HT1080 (cell line): ENCODE data around the gene ADAMTS3. TPM values are rescaled to one million over a fixed set of nuclear protein-coding genes. Genes with fewer than 3 reads are reported as not detected.

Experiments used
- DNase-seq: peaks from one replicate; pipeline ENCODE4 v3.0.0-alpha.2; 2015; ENCODE audit warnings: low read depth
- total RNA-seq: library from RNA; depleted of rRNA; stranded (reverse); fragments of >200 nt; shearing (Covaris generic); gene quantifications from 2 replicates; pipeline ENCODE4 v1.2.3, GENCODE V29; 2014

Gene ADAMTS3
- total RNA-seq, 1 experiment from 2014 or later, result 4.1 TPM

DNA sequence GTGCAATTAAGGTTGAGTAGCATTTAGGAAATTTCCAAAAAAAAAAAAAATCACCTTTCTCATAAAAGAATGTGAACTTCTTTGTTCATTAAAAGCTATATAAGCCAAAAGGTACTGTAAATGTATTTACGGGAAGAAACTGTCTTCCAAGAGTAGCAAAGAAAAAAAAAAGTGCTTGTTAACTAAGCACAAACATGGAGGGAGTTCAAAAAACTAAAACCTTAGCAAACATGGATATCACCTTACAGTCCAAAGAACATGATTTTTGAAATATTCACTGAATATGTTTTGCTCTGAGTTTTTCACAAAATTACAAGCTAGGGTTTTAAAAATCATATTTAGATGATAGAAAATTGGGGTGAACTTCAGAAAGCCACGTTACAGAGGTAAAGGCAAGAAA is 217.5 kb downstream of the ADAMTS3 start:
- DNase-seq, result no peak

DNA sequence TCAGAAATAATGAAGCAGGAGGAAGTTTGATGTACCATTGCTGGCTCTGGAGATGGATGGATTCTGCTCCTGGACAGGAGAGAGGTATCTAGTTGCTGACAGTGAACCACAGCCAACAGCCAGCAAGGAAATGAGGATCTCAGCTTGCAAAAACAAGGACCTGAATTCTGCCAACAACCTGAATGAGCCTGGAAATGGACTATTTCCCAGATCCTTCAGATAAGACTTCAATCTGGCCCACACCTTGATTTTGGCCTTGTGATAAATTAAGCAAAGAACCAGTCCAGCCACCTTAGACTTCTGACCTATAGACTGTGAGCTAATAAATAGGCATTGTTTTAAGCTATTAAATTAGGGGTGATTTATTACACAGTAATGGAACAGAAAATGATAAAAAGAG is 220.3 kb downstream of the ADAMTS3 start:
- no peak for DNase-seq

DNA sequence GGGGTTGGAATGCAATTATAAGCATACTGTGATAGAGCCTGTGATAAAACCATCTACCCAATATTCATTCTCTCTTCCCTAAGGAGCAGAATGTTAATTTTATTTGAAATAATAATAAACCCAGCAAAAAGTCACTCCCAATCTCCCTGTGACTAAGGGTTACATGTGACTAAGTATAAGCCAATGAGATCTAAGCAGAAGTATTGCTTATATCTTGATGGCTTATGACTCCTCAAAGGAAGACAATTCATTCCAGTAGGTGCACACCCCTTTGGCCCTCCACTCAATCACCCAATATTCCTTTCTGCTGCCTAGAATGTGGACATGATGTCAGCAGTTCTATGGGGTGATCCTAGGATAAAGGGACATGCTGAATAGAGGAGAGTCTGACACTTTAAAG is 224.6 kb downstream of the ADAMTS3 start:
- DNase-seq, result no peak

DNA sequence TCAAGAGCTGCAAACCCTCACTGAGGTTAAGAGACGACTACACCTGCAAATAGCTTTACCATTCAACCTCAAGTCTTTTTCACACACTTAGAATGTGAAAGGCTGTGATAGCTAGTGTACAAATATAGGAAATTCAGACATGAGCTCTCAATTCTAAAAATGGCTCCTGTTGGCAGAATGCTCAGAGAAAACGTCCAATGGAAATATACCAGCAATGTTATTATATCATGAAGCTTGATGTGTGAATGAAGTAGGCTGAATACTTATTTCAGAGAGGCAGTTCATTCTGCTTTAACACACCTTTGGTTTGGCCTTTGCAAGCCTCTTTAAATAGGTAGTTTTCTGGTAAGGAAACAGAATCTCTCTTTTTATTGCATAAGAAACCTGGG is 227.6 kb downstream of the ADAMTS3 start:
- DNase-seq, result no peak

DNA sequence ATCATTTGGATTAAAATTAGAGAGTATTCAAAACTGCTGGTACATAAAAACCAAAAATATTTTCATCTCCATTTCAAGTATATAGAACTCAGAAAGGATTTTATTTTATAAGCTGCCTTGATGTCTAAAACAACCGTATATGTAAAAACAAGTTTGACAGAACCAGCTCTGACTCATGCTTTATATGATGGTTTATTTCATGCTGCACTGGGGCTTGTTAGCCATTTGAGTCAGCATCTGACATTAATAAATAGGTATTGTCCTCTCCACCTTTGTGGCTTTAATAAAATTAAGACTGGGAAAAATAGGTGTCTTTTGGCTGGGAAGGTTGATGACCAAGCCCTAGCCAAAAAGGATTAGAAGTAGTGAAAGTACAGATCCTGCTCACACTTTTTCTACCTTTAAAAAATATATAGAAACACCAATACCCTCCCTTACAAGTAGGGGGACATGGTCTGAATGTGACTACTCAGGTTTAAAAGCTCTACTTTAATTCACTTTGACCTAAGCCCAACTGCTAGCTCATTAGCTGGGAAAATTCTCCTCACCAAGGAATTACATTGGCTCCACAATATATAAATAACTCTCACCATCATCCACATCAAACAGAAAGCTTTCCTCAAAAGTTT is 228.1 kb downstream of the ADAMTS3 start:
- no peak for DNase-seq

DNA sequence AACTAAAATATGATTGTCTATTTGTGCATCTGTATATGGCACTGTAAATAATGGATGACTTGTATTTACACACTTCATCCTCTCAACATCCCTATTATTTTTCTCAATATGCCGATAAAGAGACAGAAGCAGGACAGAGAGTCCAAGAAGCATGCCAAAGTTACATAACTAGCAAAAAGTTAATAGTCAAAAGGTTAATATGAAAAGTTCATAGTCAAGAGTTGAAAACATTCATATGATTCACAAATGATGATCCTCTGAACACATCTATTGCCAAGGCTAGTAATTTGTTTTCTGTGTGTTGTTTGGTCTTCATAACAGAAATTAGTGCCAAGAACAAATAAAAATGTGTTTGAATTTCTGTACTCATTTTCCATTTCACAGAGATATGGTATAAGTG is 231.0 kb downstream of the ADAMTS3 start:
- DNase-seq, result no peak

DNA sequence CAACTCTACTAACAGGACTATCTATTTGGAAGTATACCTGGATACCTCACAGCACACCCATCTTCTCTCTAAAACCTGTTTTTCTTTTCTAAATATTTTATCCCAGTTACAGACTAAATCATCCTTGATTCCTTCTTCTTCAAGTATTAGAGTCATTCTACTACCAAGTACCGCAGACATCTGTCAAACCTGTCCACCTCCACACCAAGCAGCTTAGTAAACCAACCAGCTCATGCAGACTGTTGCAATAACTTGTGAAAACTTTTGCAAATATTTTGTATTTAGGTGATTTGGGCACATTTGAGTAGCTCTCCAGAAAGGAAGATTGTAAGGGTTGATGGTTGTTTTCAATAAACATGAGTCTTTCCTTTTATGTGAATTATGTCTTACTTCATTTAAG is 238.6 kb downstream of the ADAMTS3 start:
- DNase-seq, result no peak

DNA sequence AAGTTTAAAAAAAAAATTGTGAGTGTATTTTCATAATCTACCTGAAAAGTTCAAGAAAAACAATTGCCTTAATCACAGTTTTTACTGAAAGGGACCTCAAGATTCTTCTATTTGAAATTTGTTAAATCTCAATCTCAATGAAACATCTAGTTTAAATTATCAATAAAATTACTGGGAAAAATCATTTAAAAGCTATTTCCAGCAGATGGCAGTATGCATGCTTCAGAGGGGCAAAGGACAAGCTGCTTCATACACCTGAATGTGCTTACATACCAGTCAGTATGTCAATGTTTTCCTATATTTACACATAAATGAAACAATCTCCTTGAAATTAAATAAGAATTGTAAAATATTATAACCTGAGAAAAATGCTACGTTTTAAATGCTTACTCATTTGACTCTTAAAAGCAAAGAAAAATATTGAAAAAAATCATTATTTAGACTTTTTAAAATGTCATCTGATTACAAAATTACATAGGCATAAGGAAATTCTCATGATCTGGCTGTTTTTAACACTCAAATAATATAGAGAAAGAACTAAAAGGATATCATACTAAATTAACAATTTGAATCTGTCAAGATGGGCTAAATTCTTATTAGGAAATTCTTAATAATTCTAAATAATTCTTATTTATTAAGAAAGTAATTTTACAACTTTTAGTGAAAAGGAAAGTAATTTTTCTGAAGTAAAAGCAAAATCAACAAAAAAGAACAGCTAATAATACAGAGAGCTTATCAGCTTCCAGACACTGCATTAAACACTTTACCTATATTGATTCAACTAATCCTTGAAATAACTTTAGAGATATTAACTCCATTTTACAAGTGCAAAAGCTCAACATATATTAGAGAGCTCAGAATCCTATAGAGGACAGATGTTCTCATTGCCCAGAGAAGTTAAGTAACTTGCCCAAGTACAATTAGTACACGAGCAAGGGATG is 242.1 kb downstream of the ADAMTS3 start:
- peak; percentile 38 for DNase-seq

DNA sequence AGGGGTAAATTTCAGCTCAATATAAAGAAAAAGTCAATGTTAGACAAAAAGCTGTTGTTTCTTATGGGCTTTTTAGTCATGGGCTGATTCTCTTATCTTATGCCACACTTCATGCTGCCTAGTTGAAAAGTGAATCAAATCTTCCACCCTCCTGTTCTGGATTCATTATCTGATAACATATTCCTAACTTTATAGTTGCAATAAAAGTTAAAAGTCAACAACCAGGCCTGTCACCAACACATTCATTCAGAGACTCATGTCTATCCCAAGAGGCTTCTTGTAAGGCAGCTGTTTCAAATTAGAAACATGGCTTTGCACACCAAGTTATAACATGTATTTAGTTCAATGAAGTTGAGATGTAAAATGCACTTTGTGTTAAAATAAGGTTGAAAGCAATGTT is 243.8 kb downstream of the ADAMTS3 start:
- DNase-seq, result no peak

DNA sequence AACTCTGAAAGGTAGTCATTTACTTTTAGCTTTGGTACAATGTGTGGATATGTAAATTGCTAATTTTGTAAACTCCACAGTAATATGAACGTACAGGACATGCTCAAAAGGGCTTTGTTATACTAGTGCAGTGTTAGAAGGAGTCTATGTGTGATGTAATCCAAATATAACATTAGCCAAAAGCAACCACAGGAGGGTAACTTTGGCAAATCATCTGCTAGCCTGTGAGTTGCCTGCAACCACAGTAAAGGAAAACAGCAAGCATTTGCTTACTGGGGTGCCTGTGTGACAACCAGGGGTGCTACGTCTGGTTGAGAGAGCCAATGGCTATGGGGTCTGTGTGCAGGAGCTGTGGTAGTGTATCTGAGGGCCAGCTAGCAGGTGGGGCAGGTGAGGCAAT is 245.8 kb downstream of the ADAMTS3 start:
- no peak for DNase-seq

DNA sequence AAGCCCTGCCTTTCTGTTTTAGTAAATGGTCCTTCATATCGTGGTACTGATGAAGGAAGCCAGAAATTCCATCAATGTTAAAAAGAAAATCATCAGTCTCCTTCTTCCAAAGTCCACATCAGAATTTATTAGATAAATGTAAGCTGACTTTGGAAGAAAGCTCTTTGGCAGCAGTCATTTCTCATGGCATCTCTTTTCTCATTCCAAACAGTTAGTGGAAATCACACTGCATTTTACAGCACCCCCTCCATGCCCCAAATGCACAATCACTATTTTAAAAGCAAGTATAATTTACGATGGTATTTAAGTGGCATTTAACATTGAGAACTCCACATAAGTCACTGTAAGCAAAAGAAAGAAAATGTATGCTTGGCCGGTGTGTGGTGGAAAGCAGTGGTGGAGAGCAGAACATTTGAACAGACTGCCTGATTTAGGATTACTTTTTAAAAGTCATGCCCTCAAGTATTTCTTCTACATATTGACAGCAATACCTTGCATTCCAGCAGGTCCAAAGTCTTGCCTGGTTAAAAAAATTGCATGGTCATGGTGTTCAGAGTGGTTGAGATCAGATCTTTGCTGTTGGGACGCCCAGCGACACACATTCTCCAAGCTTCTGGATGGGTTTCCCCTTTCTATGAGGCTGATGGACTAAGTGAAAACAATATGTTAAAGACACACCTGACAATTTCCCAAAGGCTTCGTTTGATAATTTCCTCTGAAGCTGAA is 248.6 kb downstream of the ADAMTS3 start:
- peak; percentile 5 for DNase-seq

DNA sequence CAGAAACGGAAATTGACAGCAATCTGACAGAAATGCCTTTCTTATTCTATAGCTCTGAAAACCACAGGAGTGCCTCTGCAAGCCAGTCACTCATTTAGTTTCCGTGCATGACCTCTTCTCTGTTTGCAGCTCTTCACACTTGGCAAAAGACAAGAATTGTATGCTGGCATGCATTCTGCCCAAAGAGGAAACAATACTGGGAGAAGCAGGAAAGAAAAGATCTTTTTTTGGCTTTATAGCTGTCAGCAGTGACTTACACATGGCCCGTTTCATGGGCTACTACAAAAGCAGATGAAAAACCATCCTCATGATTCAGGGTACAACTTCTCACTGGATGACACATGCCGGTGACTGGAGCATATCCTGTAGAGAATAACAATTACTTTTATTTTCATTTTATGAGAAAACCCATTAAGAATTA is 249.4 kb downstream of the ADAMTS3 start:
- peak; percentile 92 for DNase-seq

DNA sequence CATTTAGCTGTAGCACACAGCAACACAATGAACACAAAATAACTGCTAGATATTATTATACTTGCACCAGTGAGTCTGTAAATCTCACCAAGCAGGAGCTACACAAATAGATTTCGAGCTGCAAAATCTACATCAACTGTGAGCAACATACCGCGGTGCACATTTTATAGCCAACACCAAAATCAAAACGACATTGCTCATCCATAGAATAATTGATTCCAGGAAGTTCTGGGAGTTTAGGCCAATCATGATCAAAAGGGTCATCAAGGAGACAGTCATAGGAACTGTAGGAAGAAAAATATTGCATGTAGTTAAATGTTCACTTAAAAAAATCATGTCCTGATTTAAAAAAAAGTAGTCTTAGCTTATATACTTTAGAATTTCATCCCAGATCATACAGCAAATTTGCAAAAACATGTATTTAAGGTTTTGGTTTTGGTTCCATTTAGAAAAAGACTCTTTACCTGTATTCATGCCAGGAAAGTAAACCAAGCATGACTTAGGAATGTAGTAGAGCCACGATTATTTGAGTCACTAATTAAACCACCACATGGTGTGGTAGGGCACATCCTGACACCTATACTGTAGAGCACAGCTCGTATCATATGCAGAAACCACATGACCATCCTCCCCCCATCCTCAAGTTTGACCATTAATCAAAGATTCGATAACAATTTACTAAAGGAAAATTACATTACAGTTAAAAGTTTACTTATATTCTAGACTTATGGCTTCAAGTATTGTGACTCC is 250.4 kb downstream of the ADAMTS3 start:
- DNase-seq, result peak; percentile 45

DNA sequence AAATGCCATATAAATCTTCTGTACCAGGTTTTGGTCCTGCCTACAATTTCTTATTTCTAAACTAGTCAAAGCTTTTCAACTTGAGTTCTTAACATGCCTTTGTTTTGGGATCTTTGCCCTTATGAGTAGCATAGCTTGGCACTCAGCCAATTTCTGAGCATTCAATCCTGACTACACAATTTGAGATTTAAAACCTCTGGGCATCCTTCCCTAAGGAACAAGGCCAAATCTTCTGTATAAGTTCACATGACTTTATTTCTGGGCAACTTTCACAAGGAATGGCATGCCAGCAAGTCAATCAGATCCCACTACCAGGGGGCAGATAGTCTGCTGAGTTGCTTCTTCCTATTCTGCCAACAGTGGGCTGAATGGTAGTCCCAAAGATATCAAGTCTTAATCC is 254.2 kb downstream of the ADAMTS3 start:
- peak; percentile 65 for DNase-seq

DNA sequence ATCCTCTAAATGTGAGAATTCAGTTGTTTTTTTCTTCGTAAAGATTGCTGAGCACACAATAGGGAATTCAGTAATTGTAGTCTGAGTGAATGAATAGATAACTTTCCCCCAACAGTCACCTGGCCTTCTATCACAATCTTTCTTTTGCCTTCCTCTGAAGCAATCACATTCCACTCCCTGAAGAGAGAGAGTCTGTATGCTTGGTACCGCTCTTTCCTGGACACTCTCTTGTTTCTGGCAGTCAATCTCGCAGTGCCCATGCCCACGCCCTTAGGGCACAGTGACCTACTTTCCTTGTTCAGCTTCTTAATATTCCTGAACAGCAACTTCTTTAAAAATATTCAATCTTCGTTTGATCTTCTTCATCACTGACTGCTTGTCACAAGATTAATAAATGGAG is 255.9 kb downstream of the ADAMTS3 start:
- no peak for DNase-seq

DNA sequence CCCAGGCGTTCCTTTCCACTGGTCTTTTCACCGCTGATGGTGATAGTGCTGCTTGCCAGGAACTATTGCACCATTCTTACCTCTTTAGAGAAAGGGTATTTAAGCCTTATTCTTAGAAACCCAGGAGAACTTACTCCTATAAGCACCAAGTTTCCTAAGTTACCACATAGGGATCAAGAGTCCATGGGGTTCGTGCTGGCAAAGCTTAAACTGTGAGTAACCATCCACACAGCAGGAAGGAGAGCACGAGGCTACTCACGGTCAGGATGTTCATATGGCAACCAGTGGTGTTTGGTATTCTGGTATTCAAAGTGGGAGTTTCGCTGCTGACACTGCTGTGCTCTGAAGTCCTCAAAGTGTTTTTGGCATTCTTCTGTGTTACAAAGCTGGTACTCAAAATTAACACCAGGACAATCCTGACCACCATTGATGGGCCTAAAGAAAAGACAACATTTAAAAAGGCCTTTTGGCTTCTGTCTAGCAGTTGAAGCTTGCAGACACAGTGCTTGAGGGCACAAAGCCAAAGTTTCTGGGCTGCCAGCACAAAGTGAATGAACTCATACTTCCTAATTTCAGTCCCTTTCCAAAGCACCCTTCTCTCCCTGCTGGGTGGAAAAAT is 256.9 kb downstream of the ADAMTS3 start:
- peak; percentile 86 for DNase-seq

DNA sequence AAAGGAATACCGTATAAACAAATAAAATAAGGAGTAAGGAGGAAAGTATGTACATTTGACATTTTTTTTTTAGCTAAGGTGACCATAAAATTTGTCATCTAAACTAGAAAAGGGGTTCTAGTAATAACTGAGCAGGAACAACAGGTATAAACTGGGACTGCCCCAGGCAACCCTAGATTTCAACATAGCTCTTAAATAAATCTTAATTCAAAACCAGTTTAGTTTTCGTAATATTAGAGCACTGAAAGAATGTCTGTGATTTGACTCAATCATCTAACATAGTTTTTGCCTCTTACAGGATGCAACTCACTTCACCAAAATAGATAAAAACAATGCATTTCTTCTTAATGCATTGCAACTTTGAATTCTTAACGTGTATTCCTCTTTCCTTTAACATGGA is 257.7 kb downstream of the ADAMTS3 start:
- DNase-seq, result no peak

DNA sequence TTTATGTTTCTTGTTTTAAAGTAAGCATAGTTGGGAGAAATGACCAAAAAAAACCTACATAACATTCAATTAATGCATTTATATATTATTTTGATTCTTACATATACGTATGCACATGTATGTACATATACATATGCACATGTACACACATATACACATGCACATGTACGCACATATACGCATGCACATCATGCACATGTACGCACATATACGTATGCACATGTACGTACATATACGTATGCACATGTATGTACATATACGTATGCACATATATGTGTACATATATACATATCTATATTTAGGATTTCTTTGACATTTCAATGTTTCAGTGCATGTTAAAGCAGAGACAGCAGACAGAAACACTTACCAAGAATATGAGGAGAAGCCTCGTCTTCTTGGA is 263.4 kb downstream of the ADAMTS3 start:
- DNase-seq, result no peak

DNA sequence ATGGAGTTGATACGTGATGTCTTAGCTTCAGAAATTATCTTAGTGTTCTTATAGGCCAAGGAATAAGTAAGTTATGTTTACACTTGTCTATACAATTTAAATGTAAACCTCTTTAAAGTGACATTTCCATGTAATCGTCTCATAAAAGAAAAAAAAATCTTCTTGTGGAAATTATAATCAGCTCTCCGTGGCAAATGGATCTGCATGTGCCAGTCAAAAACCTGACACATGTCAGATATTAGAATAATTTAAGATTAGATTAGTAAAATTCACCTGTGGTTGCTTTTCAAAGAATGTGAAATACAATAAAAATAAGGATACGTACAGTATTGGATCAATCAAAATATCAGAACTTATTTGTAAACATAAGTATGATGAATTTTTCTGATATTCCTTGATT is 263.9 kb downstream of the ADAMTS3 start:
- DNase-seq, result no peak

DNA sequence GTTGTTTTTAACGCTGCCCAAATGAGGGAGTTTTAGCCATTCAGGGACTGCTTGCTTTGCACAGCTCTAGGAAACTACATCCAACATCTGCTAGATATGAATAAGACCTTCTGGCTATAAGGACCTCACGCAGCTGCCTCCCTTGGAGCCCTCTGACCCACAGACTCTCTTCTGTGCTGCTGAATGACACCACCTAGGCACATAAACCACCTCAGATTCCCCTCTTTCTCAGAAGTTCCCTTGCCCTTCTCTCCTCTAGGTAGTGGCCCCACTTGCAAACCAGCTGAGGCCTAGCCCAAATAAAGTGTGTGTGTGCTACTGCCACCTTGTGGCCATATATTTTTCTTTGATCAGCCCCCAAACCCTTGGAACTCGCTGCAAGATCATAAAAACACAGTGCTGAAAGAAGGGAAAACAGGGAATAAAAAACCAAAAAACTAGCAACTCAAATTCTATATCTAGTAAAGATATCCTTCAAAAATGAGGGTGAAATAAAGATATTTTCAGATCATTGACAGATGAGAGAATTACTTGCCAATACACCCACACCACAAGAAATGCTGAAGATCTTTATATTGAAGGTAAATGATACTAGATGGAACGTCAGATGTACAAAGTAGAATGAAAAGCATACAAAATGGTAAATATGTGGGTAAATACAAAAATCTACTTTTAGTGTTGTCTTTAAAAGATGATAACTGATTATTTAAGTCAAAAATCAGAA is 265.9 kb downstream of the ADAMTS3 start:
- DNase-seq, result peak; percentile 50
